Activated T-helper 17 cell treated with anti-CD3 and anti-CD28 coated beads, Interleukin-2, amount 50 U/mL, for 72 hours (primary cell): ENCODE data around the gene TAF8. TPM values are rescaled to one million over a fixed set of nuclear protein-coding genes. Genes with fewer than 3 reads are reported as not detected.

Experiments used
- ATAC-seq: fragments of 150-1000 bp; cut with Tn5 transposase; replicated peaks from 2 replicates; pipeline ENCODE4 v1.10.0; 2021; ENCODE audit warnings: mild to moderate bottlenecking, moderate library complexity
- H3K27ac Mint-ChIP-seq: one replicate; pipeline ENCODE4 v1.8.0; 2022; ENCODE audit warnings: mixed read lengths
- H3K27me3 Mint-ChIP-seq: one replicate; pipeline ENCODE4 v1.8.0; 2022; ENCODE audit warnings: mixed read lengths
- H3K36me3 Mint-ChIP-seq: one replicate; pipeline ENCODE4 v1.8.0; 2022; ENCODE audit warnings: low read depth, mild to moderate bottlenecking, mixed read lengths
- H3K4me1 Mint-ChIP-seq: one replicate; pipeline ENCODE4 v1.8.0; 2022; ENCODE audit warnings: mixed read lengths
- H3K4me3 Mint-ChIP-seq: one replicate; pipeline ENCODE4 v1.8.0; 2022; ENCODE audit warnings: mild to moderate bottlenecking, mixed read lengths
- H3K9me3 Mint-ChIP-seq: one replicate; pipeline ENCODE4 v1.8.0; 2022; ENCODE audit warnings: mixed read lengths
- total RNA-seq, 2 donors: library from RNA; stranded (reverse); gene quantifications; one replicate each; pipeline ENCODE4 v1.2.3, GENCODE V29; 2022

TAF8 gene
- total RNA-seq, 2 donors from 2014 or later, result 48.8 to 60.9 TPM

- ATAC-seq, result peak; percentile 21
- peak overlapping the region; percentile 97 for H3K4me3 Mint-ChIP-seq
- H3K9me3 Mint-ChIP-seq, result no peaks in the 10 kb centered on the region
- H3K27me3 Mint-ChIP-seq, result no peaks in the 10 kb centered on the region
- H3K27ac Mint-ChIP-seq, result peak overlapping the region; percentile 78
- peaks cover 51% of the 10 kb centered on the region for H3K36me3 Mint-ChIP-seq
- peaks cover 33% of the 10 kb centered on the region for H3K4me1 Mint-ChIP-seq
Observed at GRCh38 chr6:42038811-42039408, 11.4 kb upstream of the TAF8 start.

GRCh38 chr6:42040856-42041480, 9.4 kb upstream of the TAF8 start:
- no peaks in the 10 kb centered on the region for H3K27me3 Mint-ChIP-seq
- H3K9me3 Mint-ChIP-seq, result no peaks in the 10 kb centered on the region

GRCh38 chr6:42041481-42042053, 8.8 kb upstream of the TAF8 start:
- H3K4me1 Mint-ChIP-seq, result peaks cover 49% of the 10 kb centered on the region
- H3K9me3 Mint-ChIP-seq, result no peaks in the 10 kb centered on the region
- H3K36me3 Mint-ChIP-seq, result peaks cover 67% of the 10 kb centered on the region
- H3K4me3 Mint-ChIP-seq, result peak overlapping the region; percentile 97
- no peak for ATAC-seq
- H3K27me3 Mint-ChIP-seq, result no peaks in the 10 kb centered on the region
- H3K27ac Mint-ChIP-seq, result peak overlapping the region; percentile 88

More at GRCh38 chr6:42040856-42041480, 9.4 kb upstream of the TAF8 start:
- Mint-ChIP-seq H3K4me1 (peaks cover 43% of the 10 kb centered on the region), H3K4me3 (peak overlapping the region; percentile 97), H3K36me3 (peaks cover 61% of the 10 kb centered on the region), H3K27ac (peak overlapping the region; percentile 88)
- ATAC-seq, result no peak

- peak overlapping the region; percentile 97 for H3K4me3 Mint-ChIP-seq
- H3K27me3 Mint-ChIP-seq, result no peaks in the 10 kb centered on the region
- peak; percentile 8 for ATAC-seq
- no peaks in the 10 kb centered on the region for H3K9me3 Mint-ChIP-seq
- peaks cover 72% of the 10 kb centered on the region for H3K36me3 Mint-ChIP-seq
- peaks cover 54% of the 10 kb centered on the region for H3K4me1 Mint-ChIP-seq
- peak overlapping the region; percentile 88 for H3K27ac Mint-ChIP-seq
Observed at GRCh38 chr6:42042108-42042507, 8.2 kb upstream of the TAF8 start.

GRCh38 chr6:42043787-42044475, 6.4 kb upstream of the TAF8 start:
- Mint-ChIP-seq H3K4me1 (peaks cover 50% of the 10 kb centered on the region), H3K27ac (peak overlapping the region; percentile 83), H3K27me3 (no peaks in the 10 kb centered on the region), H3K9me3 (no peaks in the 10 kb centered on the region), H3K36me3 (peaks cover 77% of the 10 kb centered on the region), H3K4me3 (peak overlapping the region; percentile 97)
- ATAC-seq, result peak; percentile 43

- H3K9me3 Mint-ChIP-seq, result no peaks in the 10 kb centered on the region
- H3K27me3 Mint-ChIP-seq, result no peaks in the 10 kb centered on the region
- peak overlapping the region; percentile 97 for H3K4me3 Mint-ChIP-seq
- H3K27ac Mint-ChIP-seq, result peak overlapping the region; percentile 89
- ATAC-seq, result peak; percentile 11
- peaks cover 48% of the 10 kb centered on the region for H3K4me1 Mint-ChIP-seq
- H3K36me3 Mint-ChIP-seq, result peaks cover 74% of the 10 kb centered on the region
Observed at GRCh38 chr6:42045538-42046460, 4.5 kb upstream of the TAF8 start.

GRCh38 chr6:42046464-42047212, 3.7 kb upstream of the TAF8 start:
- ATAC-seq, result no peak
- Mint-ChIP-seq H3K27ac (peak overlapping the region; percentile 89), H3K4me3 (peak overlapping the region; percentile 97), H3K27me3 (no peaks in the 10 kb centered on the region), H3K4me1 (peaks cover 40% of the 10 kb centered on the region), H3K9me3 (no peaks in the 10 kb centered on the region), H3K36me3 (peaks cover 74% of the 10 kb centered on the region)

- H3K36me3 Mint-ChIP-seq, result peaks cover 74% of the 10 kb centered on the region
- H3K9me3 Mint-ChIP-seq, result no peaks in the 10 kb centered on the region
- peaks cover 40% of the 10 kb centered on the region for H3K4me1 Mint-ChIP-seq
- H3K27me3 Mint-ChIP-seq, result no peaks in the 10 kb centered on the region
- H3K4me3 Mint-ChIP-seq, result peak overlapping the region; percentile 97
- no peak for ATAC-seq
- H3K27ac Mint-ChIP-seq, result peak overlapping the region; percentile 89
Observed at GRCh38 chr6:42047213-42047590, 3.1 kb upstream of the TAF8 start.

- H3K27ac Mint-ChIP-seq, result peak overlapping the region; percentile 89
- H3K36me3 Mint-ChIP-seq, result peaks cover 74% of the 10 kb centered on the region
- H3K4me3 Mint-ChIP-seq, result peak overlapping the region; percentile 97
- no peaks in the 10 kb centered on the region for H3K27me3 Mint-ChIP-seq
- no peaks in the 10 kb centered on the region for H3K9me3 Mint-ChIP-seq
- peaks cover 36% of the 10 kb centered on the region for H3K4me1 Mint-ChIP-seq
- ATAC-seq, result no peak
Observed at GRCh38 chr6:42047790-42048405, 2.4 kb upstream of the TAF8 start.

- Mint-ChIP-seq H3K27me3 (no peaks in the 10 kb centered on the region), H3K36me3 (peaks cover 76% of the 10 kb centered on the region), H3K9me3 (no peaks in the 10 kb centered on the region), H3K27ac (peak overlapping the region; percentile 89), H3K4me1 (peaks cover 26% of the 10 kb centered on the region), H3K4me3 (peak overlapping the region; percentile 97)
- ATAC-seq, result no peak
Observed at GRCh38 chr6:42049116-42049809, 1.1 kb upstream of the TAF8 start.

GRCh38 chr6:42049948-42050296, 402 bp upstream of the TAF8 start:
- Mint-ChIP-seq H3K4me3 (peak overlapping the region; percentile 97), H3K27ac (peak overlapping the region; percentile 89), H3K27me3 (no peaks in the 10 kb centered on the region), H3K4me1 (peaks cover 21% of the 10 kb centered on the region), H3K9me3 (no peaks in the 10 kb centered on the region), H3K36me3 (peaks cover 77% of the 10 kb centered on the region)
- ATAC-seq, result peak; percentile 0

- H3K27me3 Mint-ChIP-seq, result no peaks in the 10 kb centered on the region
- no peaks in the 10 kb centered on the region for H3K9me3 Mint-ChIP-seq
- H3K4me1 Mint-ChIP-seq, result peaks cover 9% of the 10 kb centered on the region
- no peak for ATAC-seq
- H3K27ac Mint-ChIP-seq, result peak overlapping the region; percentile 89
- peaks cover 77% of the 10 kb centered on the region for H3K36me3 Mint-ChIP-seq
- H3K4me3 Mint-ChIP-seq, result peak overlapping the region; percentile 97
Observed at GRCh38 chr6:42051268-42051653, 937 bp downstream of the TAF8 start.

GRCh38 chr6:42053601-42054000, 3.3 kb downstream of the TAF8 start:
- Mint-ChIP-seq H3K4me1 (peaks cover 4% of the 10 kb centered on the region), H3K27me3 (no peaks in the 10 kb centered on the region), H3K4me3 (no peak overlapping the region), H3K9me3 (no peaks in the 10 kb centered on the region), H3K36me3 (peaks cover 83% of the 10 kb centered on the region), H3K27ac (peak overlapping the region; percentile 68)
- no peak for ATAC-seq
